Measurements from ENCODE around the gene FBXL4. TPM values are rescaled to one million over a fixed set of nuclear protein-coding genes. Genes with fewer than 3 reads are reported as not detected.

Gene FBXL4
- total and polyA plus RNA-seq, 3 donors from 2014 or later = 7.9 to 17.8 (median 14.0) TPM

DNA sequence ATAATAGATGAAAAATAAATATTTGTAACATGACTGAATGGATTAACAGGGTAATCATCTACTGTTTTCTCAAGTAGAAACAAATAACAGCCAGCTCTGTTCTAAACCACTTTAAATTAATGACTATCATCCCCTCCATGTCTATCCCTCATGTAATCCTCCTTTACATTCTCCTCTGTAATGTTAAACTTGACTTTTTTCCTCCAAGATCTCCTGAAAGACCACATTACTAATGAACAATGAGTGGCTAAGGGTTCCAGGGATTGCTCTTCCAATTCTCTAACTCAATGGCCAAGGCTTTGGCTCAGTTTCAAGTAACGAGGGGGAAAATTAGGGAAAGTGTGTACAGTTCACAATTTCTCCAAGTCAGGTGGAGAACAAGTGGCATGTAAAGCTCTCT is 37.6 kb upstream of the FBXL4 start:
- Histone ChIP-seq H3K27ac (no peak overlapping the region), H3K4me1 (no peaks in the 10 kb centered on the region), H3K4me3 (no peak overlapping the region), H3K27me3 (no peaks in the 10 kb centered on the region), H3K9me3 (no peaks in the 10 kb centered on the region), H3K36me3 (ENCODE audit: low read depth, missing control alignments) (no peaks in the 10 kb centered on the region)
- DNase-seq = no peak
- intact Hi-C loops (cut with DNase I; ENCODE audit: low total_unique reads) = no loop called here
- TF ChIP-seq POLR2A (IDR thresholded peaks at IDR 0.05) = no peak
- TF ChIP-seq, protein P1, sequence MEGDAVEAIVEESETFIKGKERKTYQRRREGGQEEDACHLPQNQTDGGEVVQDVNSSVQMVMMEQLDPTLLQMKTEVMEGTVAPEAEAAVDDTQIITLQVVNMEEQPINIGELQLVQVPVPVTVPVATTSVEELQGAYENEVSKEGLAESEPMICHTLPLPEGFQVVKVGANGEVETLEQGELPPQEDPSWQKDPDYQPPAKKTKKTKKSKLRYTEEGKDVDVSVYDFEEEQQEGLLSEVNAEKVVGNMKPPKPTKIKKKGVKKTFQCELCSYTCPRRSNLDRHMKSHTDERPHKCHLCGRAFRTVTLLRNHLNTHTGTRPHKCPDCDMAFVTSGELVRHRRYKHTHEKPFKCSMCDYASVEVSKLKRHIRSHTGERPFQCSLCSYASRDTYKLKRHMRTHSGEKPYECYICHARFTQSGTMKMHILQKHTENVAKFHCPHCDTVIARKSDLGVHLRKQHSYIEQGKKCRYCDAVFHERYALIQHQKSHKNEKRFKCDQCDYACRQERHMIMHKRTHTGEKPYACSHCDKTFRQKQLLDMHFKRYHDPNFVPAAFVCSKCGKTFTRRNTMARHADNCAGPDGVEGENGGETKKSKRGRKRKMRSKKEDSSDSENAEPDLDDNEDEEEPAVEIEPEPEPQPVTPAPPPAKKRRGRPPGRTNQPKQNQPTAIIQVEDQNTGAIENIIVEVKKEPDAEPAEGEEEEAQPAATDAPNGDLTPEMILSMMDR (IDR thresholded peaks at IDR 0.05) = no peak
- 76 to 84% methylated on average over 1 of the region's 1 CpG for WGBS, 2 donors

- TF ChIP-seq, protein P1 (IDR thresholded peaks at IDR 0.05) = no peak
- TF ChIP-seq POLR2A (IDR thresholded peaks at IDR 0.05) = no peak
- H3K4me1 ChIP-seq = no peaks in the 10 kb centered on the region
- no peaks in the 10 kb centered on the region for H3K27me3 ChIP-seq
- intact Hi-C loops (cut with DNase I; ENCODE audit: low total_unique reads) = no loop called here
- H3K4me3 ChIP-seq = no peak overlapping the region
- 87 to 89% methylated on average over 1 of the region's 1 CpG for WGBS, 2 donors
- H3K36me3 ChIP-seq (ENCODE audit: low read depth, missing control alignments) = no peaks in the 10 kb centered on the region
- no peak overlapping the region for H3K27ac ChIP-seq
- no peak for DNase-seq
- H3K9me3 ChIP-seq = no peaks in the 10 kb centered on the region
Observed at GRCh38 chr6:98984121-98984520, 36.4 kb upstream of the FBXL4 start.

GRCh38 chr6:98981473-98981872 is 33.7 kb upstream of the FBXL4 start:
- Histone ChIP-seq H3K4me3 (no peak overlapping the region), H3K9me3 (no peaks in the 10 kb centered on the region), H3K27ac (no peak overlapping the region), H3K36me3 (ENCODE audit: low read depth, missing control alignments) (no peaks in the 10 kb centered on the region), H3K27me3 (no peaks in the 10 kb centered on the region), H3K4me1 (no peaks in the 10 kb centered on the region)
- 37 to 38% methylated on average over 1 of the region's 1 CpG for WGBS, 2 donors
- intact Hi-C loops (cut with DNase I; ENCODE audit: low total_unique reads) = no loop called here
- no peak for TF ChIP-seq POLR2A (IDR thresholded peaks at IDR 0.05)
- TF ChIP-seq, protein P1 (IDR thresholded peaks at IDR 0.05) = no peak
- DNase-seq = no peak

DNA sequence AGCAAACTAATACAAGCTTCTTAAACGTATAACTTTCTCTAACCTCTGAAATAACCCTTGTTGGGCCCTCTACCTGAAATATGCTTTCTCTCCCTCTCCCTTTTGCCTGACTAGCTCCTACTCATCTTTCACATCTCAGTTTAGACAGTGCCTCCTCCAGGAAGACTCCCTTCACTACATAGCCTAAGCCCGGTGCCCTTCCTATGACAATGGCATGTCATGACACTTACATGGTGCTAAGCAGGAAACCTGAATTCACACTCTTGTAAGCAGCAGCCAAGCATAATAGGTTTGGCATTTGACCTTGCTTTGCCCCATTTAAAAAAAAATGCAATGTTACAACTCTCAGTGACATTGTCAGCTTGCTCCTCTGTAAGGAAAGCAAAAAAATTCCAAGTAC is 33.1 kb upstream of the FBXL4 start:
- no peak for DNase-seq
- 79 to 82% methylated on average over 2 of the region's 2 CpGs for WGBS, 2 donors
- intact Hi-C loops (cut with DNase I; ENCODE audit: low total_unique reads) = no loop called here
- TF ChIP-seq, protein P1 (IDR thresholded peaks at IDR 0.05) = no peak
- no peak for TF ChIP-seq POLR2A (IDR thresholded peaks at IDR 0.05)
- Histone ChIP-seq H3K36me3 (ENCODE audit: low read depth, missing control alignments) (no peaks in the 10 kb centered on the region), H3K27ac (no peak overlapping the region), H3K27me3 (no peaks in the 10 kb centered on the region), H3K4me1 (no peaks in the 10 kb centered on the region), H3K4me3 (no peak overlapping the region), H3K9me3 (no peaks in the 10 kb centered on the region)

DNA sequence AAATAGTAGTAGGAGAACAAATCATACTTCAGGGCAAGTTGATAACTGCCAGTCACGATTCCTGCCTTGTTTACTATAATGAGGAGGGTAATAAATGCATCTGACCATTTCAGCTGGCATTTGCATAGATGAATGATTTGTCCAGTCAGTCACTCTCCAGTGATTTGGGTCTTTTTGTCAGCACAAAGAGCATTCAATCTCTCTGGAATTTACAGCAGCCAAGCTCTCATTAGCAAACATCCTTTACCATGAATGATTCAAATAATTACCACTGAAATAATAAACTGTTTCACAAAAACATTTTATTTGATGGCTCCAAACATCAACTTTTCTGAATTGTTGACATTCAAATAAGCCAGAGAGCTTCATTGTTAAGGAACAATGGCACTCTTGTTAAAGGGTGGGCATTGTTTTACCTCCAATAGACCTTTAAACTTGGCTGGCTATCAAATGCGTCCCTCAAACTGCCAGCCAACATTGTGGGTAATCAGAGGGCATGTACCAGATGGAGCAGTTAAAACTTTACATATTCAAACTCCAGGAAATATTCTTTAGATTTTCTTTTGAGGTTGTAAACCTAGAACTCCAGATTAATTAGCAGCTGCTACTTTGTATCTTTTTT is 30.0 kb upstream of the FBXL4 start:
- Histone ChIP-seq H3K36me3 (ENCODE audit: low read depth, missing control alignments) (no peaks in the 10 kb centered on the region), H3K4me1 (no peaks in the 10 kb centered on the region), H3K27ac (no peak overlapping the region), H3K9me3 (no peaks in the 10 kb centered on the region), H3K27me3 (no peaks in the 10 kb centered on the region), H3K4me3 (no peak overlapping the region)
- TF ChIP-seq, protein P1 (IDR thresholded peaks at IDR 0.05) = no peak
- TF ChIP-seq POLR2A (IDR thresholded peaks at IDR 0.05) = no peak
- intact Hi-C loops (cut with DNase I; ENCODE audit: low total_unique reads) = no loop called here
- WGBS, 2 donors = 50 to 72% methylated on average over 2 of the region's 2 CpGs
- no peak for DNase-seq

All from testis (tissue), 3 donors.